Thyroid gland (tissue), 4 donors: ENCODE measurements around the gene TAF9B. TPM values are rescaled to one million over a fixed set of nuclear protein-coding genes. Genes with fewer than 3 reads are reported as not detected.
"Not testable (repeated sequence)": the region's sequence is repeated elsewhere in the genome, so short reads cannot be mapped to it uniquely, and the experiment has no call there.

Source experiments
- DNase-seq, 2 donors: peaks; one replicate each; pipeline ENCODE4 v3.0.0-alpha.2; 2019
- H3K27ac ChIP-seq, 3 donors: fragments of 200-600 bp; sonication (generic); 1 replicate in 2 of 3; 2 replicates in 1 of 3; pipeline ENCODE4 v1.5.1; 2016 to 2019; ENCODE audit warnings: mild to moderate bottlenecking in 1 of 3, moderate library complexity in 1 of 3
- H3K27me3 ChIP-seq: fragments of 200-600 bp; sonication (generic); one replicate; pipeline ENCODE4 v1.5.1; 2019
- H3K36me3 ChIP-seq, 2 donors: fragments of 200-600 bp; sonication (generic); one replicate each; pipeline ENCODE4 v1.5.1; 2016 to 2019
- H3K4me1 ChIP-seq, 2 donors: fragments of 200-600 bp; sonication (generic); one replicate each; pipeline ENCODE4 v1.5.1; 2017 to 2019
- H3K4me3 ChIP-seq, 3 donors: fragments of 200-600 bp; sonication (generic); replicated peaks in 1 of 3; 1 replicate in 2 of 3; 2 replicates in 1 of 3; pipeline ENCODE4 v1.5.1; 2016; ENCODE audit warnings: mild to moderate bottlenecking in 1 of 3
- H3K9me3 ChIP-seq: fragments of 200-600 bp; sonication (generic); one replicate; pipeline ENCODE4 v1.5.1; 2017
- CTCF ChIP-seq, 6 experiments: fragments of 200-600 bp in 3 of 6; fragments of 450-650 bp in 3 of 6; sonication (generic) in 3 of 6; IDR thresholded peaks; one replicate each; pipeline ENCODE4 v1.5.1; 2016 to 2019; ENCODE audit warnings: antibody characterized with exemption in 6 of 6, mild to moderate bottlenecking in 2 of 6, inconsistent platforms in 1 of 6, moderate library complexity in 1 of 6
- POLR2A ChIP-seq, 2 donors: fragments of 450-650 bp; IDR thresholded peaks; one replicate each; pipeline ENCODE4 v1.6.1; 2017; ENCODE audit warnings: antibody characterized with exemption in 2 of 2, mild to moderate bottlenecking in 2 of 2, moderate library complexity in 1 of 2
- WGBS, 2 donors: methylation state at CpG; one replicate each; pipeline ENCODE4 v1.1.5; 2017; 5-methylcytosine and 5-hydroxymethylcytosine counted together
- intact Hi-C: fragments of 100-400 bp; cut with DNase I; formaldehyde crosslinking; loops from one replicate; pipeline ENCODE4 v1.15.1; 2023
- total RNA-seq, 4 donors: library from RNA; depleted of rRNA; stranded (reverse); fragments of >200 nt; gene quantifications; one replicate each; pipeline ENCODE4 v1.2.3, GENCODE V29; 2016

Gene TAF9B
- total RNA-seq, 4 donors from 2014 or later = 23.0 to 35.2 (median 25.9) TPM

- H3K9me3 ChIP-seq, H3K27me3 ChIP-seq, intact Hi-C loops, H3K27ac ChIP-seq, H3K4me3 ChIP-seq, H3K4me1 ChIP-seq, DNase-seq, H3K36me3 ChIP-seq: not testable (repeated sequence)
- 91 to 93% methylated on average over 9 of the region's 10 CpGs for WGBS, 2 donors
Observed at GRCh38 chrX:78157846-78158245, 18.4 kb upstream of the TAF9B start.

GRCh38 chrX:78157373-78157772, 17.9 kb upstream of the TAF9B start:
- H3K27ac ChIP-seq, H3K4me3 ChIP-seq, H3K4me1 ChIP-seq, intact Hi-C loops, H3K27me3 ChIP-seq, DNase-seq, H3K36me3 ChIP-seq, H3K9me3 ChIP-seq: not testable (repeated sequence)
- WGBS, 2 donors = 80 to 100% methylated on average over 1 to 2 of the region's 2 CpGs

- H3K9me3 ChIP-seq, H3K4me3 ChIP-seq, DNase-seq, H3K36me3 ChIP-seq, H3K27ac ChIP-seq, H3K27me3 ChIP-seq, intact Hi-C loops, H3K4me1 ChIP-seq: not testable (repeated sequence)
- 92 to 97% methylated on average over 5 of the region's 5 CpGs for WGBS, 2 donors
Observed at GRCh38 chrX:78147002-78147540, 7.6 kb upstream of the TAF9B start.

- no peaks in the 10 kb centered on the region for H3K9me3 ChIP-seq
- TF ChIP-seq POLR2A (IDR thresholded peaks at IDR 0.05) (no peak), CTCF (IDR thresholded peaks at IDR 0.05) (no peak)
- no peaks in the 10 kb centered on the region for H3K4me1 ChIP-seq
- no peak overlapping the region for H3K27ac ChIP-seq
- no peaks in the 10 kb centered on the region for H3K27me3 ChIP-seq
- intact Hi-C loops = no loop called here
- H3K36me3 ChIP-seq = no peaks in the 10 kb centered on the region
- WGBS, 2 donors = 91 to 94% methylated on average over 7 to 9 of the region's 9 CpGs
- no peak overlapping the region for H3K4me3 ChIP-seq
- no peak for DNase-seq
Observed at GRCh38 chrX:78140206-78140605, 756 bp upstream of the TAF9B start.

- 84 to 87% methylated on average over 4 of the region's 4 CpGs for WGBS, 2 donors
- Histone ChIP-seq H3K4me1 (no peaks in the 10 kb centered on the region), H3K4me3 (no peak overlapping the region), H3K27ac (no peak overlapping the region), H3K36me3 (peaks cover 3% of the 10 kb centered on the region in 2 donors), H3K9me3 (no peaks in the 10 kb centered on the region), H3K27me3 (no peaks in the 10 kb centered on the region)
- intact Hi-C loops = no loop called here
- no peak for DNase-seq
- no peak for TF ChIP-seq CTCF (IDR thresholded peaks at IDR 0.05)
- no peak for TF ChIP-seq POLR2A (IDR thresholded peaks at IDR 0.05)
Observed at GRCh38 chrX:78133238-78133960, 6.1 kb downstream of the TAF9B start.

- no peak for TF ChIP-seq CTCF (IDR thresholded peaks at IDR 0.05)
- TF ChIP-seq POLR2A (IDR thresholded peaks at IDR 0.05) = no peak
- Histone ChIP-seq H3K36me3 (peaks cover 3 to 6% of the 10 kb centered on the region in 2 donors), H3K27me3 (no peaks in the 10 kb centered on the region), H3K4me1 (no peaks in the 10 kb centered on the region), H3K9me3 (no peaks in the 10 kb centered on the region), H3K4me3 (no peak overlapping the region), H3K27ac (no peak overlapping the region)
- intact Hi-C loops = no loop called here
- DNase-seq = no peak
- 95 to 96% methylated on average over 1 of the region's 1 CpG for WGBS, 2 donors
Observed at GRCh38 chrX:78131117-78131516, 8.3 kb downstream of the TAF9B start.
